NB4 (cell line): Measurements from ENCODE around the gene ATIC.

Experiments used
- MYC ChIP-seq: IDR thresholded peaks from 2 replicates; pipeline ENCODE4 v1.6.1; 2011; ENCODE audit warnings: low read depth, low read length
- POLR2A ChIP-seq: IDR thresholded peaks from 2 replicates; pipeline ENCODE4 v1.6.1; 2011; ENCODE audit warnings: mild to moderate bottlenecking; ENCODE audit not compliant: insufficient read length; ENCODE audit errors: extremely low read depth
- TF ChIP-seq, protein P1 (sequence below): IDR thresholded peaks from one replicate; pipeline ENCODE4 v1.5.1; 2012; ENCODE audit warnings: low read depth, low read length

- TF ChIP-seq, protein P1, sequence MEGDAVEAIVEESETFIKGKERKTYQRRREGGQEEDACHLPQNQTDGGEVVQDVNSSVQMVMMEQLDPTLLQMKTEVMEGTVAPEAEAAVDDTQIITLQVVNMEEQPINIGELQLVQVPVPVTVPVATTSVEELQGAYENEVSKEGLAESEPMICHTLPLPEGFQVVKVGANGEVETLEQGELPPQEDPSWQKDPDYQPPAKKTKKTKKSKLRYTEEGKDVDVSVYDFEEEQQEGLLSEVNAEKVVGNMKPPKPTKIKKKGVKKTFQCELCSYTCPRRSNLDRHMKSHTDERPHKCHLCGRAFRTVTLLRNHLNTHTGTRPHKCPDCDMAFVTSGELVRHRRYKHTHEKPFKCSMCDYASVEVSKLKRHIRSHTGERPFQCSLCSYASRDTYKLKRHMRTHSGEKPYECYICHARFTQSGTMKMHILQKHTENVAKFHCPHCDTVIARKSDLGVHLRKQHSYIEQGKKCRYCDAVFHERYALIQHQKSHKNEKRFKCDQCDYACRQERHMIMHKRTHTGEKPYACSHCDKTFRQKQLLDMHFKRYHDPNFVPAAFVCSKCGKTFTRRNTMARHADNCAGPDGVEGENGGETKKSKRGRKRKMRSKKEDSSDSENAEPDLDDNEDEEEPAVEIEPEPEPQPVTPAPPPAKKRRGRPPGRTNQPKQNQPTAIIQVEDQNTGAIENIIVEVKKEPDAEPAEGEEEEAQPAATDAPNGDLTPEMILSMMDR = no peak
- no peak for TF ChIP-seq MYC
- TF ChIP-seq POLR2A = no peak
Measured at GRCh38 chr2:215277944-215278343, 33.9 kb upstream of the ATIC start.
